Neuronal stem cell (in vitro differentiated cells): ENCODE results near the gene ACBD3.

Experiments used
- DNase-seq: peaks from one replicate; pipeline ENCODE4 v3.0.0-alpha.2; 2013; ENCODE audit warnings: low spot score
- H2AFZ ChIP-seq: one replicate; pipeline ENCODE4 v1.6.1; 2013; ENCODE audit warnings: mild to moderate bottlenecking, low read length, inconsistent platforms
- H2AK5ac ChIP-seq: 2 replicates; pipeline ENCODE4 v1.6.1; 2013; ENCODE audit warnings: low read depth, mild to moderate bottlenecking, inconsistent platforms, low read length, moderate library complexity, mixed read lengths
- H2BK120ac ChIP-seq: 2 replicates; pipeline ENCODE4 v1.6.1; 2013; ENCODE audit warnings: low read depth, mild to moderate bottlenecking, inconsistent platforms, low read length, moderate library complexity, mixed read lengths
- H2BK12ac ChIP-seq: one replicate; pipeline ENCODE4 v1.6.1; 2013; ENCODE audit warnings: low read length, inconsistent platforms
- H2BK15ac ChIP-seq: 2 replicates; pipeline ENCODE4 v1.6.1; 2013; ENCODE audit warnings: mild to moderate bottlenecking, low read length, inconsistent platforms, mixed read lengths
- H2BK5ac ChIP-seq: one replicate; pipeline ENCODE4 v1.6.1; 2013; ENCODE audit warnings: inconsistent platforms, mild to moderate bottlenecking, low read length, moderate library complexity
- H3K14ac ChIP-seq: one replicate; pipeline ENCODE4 v1.6.1; 2013; ENCODE audit warnings: low read length, inconsistent platforms
- H3K18ac ChIP-seq: 2 replicates; pipeline ENCODE4 v1.6.1; 2013; ENCODE audit warnings: low read length, inconsistent platforms
- H3K23ac ChIP-seq: 2 replicates; pipeline ENCODE4 v1.6.1; 2013; ENCODE audit warnings: low read depth, mild to moderate bottlenecking, mixed read lengths, low read length, inconsistent platforms; ENCODE audit not compliant: poor library complexity
- H3K27ac ChIP-seq: replicated peaks from 3 replicates; pipeline ENCODE4 v1.5.1; 2013; ENCODE audit warnings: low read length, inconsistent platforms
- H3K27me3 ChIP-seq, 3 experiments: 2 replicates each; pipeline ENCODE4 v1.6.1; 2013; ENCODE audit warnings: low read length in 3 of 3, mild to moderate bottlenecking in 2 of 3, inconsistent platforms in 1 of 3, low read depth in 1 of 3, mixed read lengths in 1 of 3, moderate library complexity in 1 of 3; ENCODE audit not compliant: control insufficient read depth in 3 of 3, insufficient read depth in 3 of 3
- H3K36me3 ChIP-seq, 2 donors: replicated peaks in 1 of 2; 2 replicates each; pipeline ENCODE4 v1.6.1; 2013; ENCODE audit warnings: low read length in 2 of 2; ENCODE audit not compliant: control insufficient read depth in 2 of 2, insufficient read depth in 2 of 2
- H3K4ac ChIP-seq: 2 replicates; pipeline ENCODE4 v1.6.1; 2013; ENCODE audit warnings: inconsistent platforms, mild to moderate bottlenecking, low read length, moderate library complexity
- H3K4me1 ChIP-seq, 2 donors: 1 replicate in 1 of 2; 2 replicates in 1 of 2; pipeline ENCODE4 v1.6.1; 2013; ENCODE audit warnings: low read length in 2 of 2, low read depth in 1 of 2; ENCODE audit not compliant: control insufficient read depth in 2 of 2, insufficient read depth in 1 of 2
- H3K4me2 ChIP-seq: one replicate; pipeline ENCODE4 v1.6.1; 2013; ENCODE audit warnings: mild to moderate bottlenecking, low read length, inconsistent platforms; ENCODE audit not compliant: insufficient read depth, poor library complexity, severe bottlenecking
- H3K4me3 ChIP-seq, 2 donors: 2 replicates each; pipeline ENCODE4 v1.5.1; 2013; ENCODE audit warnings: low read length in 2 of 2, mild to moderate bottlenecking in 2 of 2, inconsistent platforms in 1 of 2, moderate library complexity in 1 of 2
- H3K79me1 ChIP-seq: one replicate; pipeline ENCODE4 v1.6.1; 2013; ENCODE audit warnings: low read depth, mild to moderate bottlenecking, inconsistent platforms, low read length, moderate library complexity
- H3K9ac ChIP-seq: one replicate; pipeline ENCODE4 v1.6.1; 2013; ENCODE audit warnings: mild to moderate bottlenecking, low read depth, low read length, inconsistent platforms; ENCODE audit not compliant: poor library complexity
- H3K9me3 ChIP-seq, 2 donors: replicated peaks in 1 of 2; 2 replicates each; pipeline versions ENCODE3 to v1.6.1; 2013; ENCODE audit warnings: low read length in 2 of 2, mild to moderate bottlenecking in 2 of 2, inconsistent platforms in 1 of 2, low read depth in 1 of 2, mixed read lengths in 1 of 2, moderate library complexity in 1 of 2; ENCODE audit not compliant: control insufficient read depth in 2 of 2, insufficient read depth in 1 of 2
- H4K8ac ChIP-seq: one replicate; pipeline ENCODE4 v1.6.1; 2013; ENCODE audit warnings: low read depth, mild to moderate bottlenecking, inconsistent platforms, low read length, moderate library complexity
- H4K91ac ChIP-seq: one replicate; pipeline ENCODE4 v1.6.1; 2013; ENCODE audit warnings: low read length, low read depth, mild to moderate bottlenecking, inconsistent platforms; ENCODE audit not compliant: poor library complexity
- WGBS, 2 donors: extraction: QIAGEN DNeasy Blood & Tissue Kit; methylation state at CpG; one replicate each; pipeline ENCODE4 v1.1.7; 2013; ENCODE audit warnings: missing lambda C conversion rate in 2 of 2, mixed read lengths in 1 of 2; ENCODE audit not compliant: insufficient read length in 2 of 2, insufficient replicate concordance in 1 of 2; ENCODE audit errors: extremely low coverage in 2 of 2; 5-methylcytosine and 5-hydroxymethylcytosine counted together

Gene ACBD3

DNA sequence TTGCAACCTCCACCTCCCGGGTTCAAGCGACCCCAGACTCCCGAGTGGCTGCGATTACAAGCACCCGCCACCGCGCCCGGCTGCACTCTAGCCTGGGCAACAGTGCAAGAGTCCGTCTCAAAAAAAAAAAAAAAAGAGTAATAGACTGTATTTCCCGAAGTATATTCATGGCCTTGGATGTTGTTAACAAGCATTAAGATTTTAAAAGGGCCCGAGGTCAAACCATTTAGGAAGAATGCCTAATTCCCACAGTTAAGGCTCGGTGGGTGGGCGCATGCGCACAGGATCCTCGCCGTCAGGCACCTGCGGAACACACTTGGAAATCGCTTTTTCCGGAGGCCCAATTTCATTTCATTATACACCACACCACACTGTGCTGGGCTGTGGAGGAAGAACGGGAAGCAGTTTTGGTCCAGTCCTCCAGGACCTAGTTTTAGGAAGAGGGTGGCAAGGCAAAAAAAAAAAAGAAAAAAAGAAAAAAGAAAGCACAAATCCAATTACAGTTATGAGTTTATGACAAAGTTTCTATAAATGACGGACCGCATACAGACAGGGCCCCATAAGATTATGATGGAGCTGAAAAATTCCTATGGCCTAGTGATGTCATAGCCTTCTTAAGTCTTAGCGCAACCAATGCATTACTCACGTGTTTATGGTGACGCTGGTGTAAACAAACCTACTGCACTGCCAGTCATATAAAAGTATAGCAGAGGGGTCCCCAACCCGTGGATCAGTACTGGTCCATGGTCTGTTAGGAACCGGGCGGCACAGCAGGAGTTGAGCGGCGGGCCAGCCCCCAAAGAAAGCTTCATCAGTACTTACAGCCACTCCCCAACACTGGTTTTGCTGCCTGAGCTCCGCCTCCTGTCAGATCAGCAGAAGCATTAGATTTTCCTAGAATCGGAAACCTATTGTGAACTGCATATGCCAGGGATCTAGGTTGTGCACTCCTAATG is 85.8 kb downstream of the ACBD3 start:
- Histone ChIP-seq H3K4me3 (peak overlapping the region in 1 of 2 donors; percentile 16), H4K91ac (no peak overlapping the region), H3K9me3 (no peaks in the 10 kb centered on the region), H2AK5ac (no peak overlapping the region), H2BK12ac (no peak overlapping the region), H3K79me1 (no peaks in the 10 kb centered on the region), H4K8ac (no peak overlapping the region), H3K4ac (no peak overlapping the region), H3K18ac (no peak overlapping the region), H2AFZ (peak overlapping the region; percentile 21), H2BK5ac (no peak overlapping the region), H3K4me1 (peaks cover 4 to 15% of the 10 kb centered on the region in 2 donors), H3K23ac (no peak overlapping the region), H3K4me2 (peak overlapping the region; percentile 52), H3K27me3 (peaks cover 0 to 18% (median 4%) of the 10 kb centered on the region in 3 experiments), H3K36me3 (no peaks in the 10 kb centered on the region), H3K27ac (no peak overlapping the region), H2BK15ac (no peak overlapping the region), H3K9ac (peak overlapping the region; percentile 12), H3K14ac (no peak overlapping the region), H2BK120ac (no peak overlapping the region)
- DNase-seq, result no peak
- no CpG with 5 or more reads among the region's 32 CpGs for WGBS, 2 donors

DNA sequence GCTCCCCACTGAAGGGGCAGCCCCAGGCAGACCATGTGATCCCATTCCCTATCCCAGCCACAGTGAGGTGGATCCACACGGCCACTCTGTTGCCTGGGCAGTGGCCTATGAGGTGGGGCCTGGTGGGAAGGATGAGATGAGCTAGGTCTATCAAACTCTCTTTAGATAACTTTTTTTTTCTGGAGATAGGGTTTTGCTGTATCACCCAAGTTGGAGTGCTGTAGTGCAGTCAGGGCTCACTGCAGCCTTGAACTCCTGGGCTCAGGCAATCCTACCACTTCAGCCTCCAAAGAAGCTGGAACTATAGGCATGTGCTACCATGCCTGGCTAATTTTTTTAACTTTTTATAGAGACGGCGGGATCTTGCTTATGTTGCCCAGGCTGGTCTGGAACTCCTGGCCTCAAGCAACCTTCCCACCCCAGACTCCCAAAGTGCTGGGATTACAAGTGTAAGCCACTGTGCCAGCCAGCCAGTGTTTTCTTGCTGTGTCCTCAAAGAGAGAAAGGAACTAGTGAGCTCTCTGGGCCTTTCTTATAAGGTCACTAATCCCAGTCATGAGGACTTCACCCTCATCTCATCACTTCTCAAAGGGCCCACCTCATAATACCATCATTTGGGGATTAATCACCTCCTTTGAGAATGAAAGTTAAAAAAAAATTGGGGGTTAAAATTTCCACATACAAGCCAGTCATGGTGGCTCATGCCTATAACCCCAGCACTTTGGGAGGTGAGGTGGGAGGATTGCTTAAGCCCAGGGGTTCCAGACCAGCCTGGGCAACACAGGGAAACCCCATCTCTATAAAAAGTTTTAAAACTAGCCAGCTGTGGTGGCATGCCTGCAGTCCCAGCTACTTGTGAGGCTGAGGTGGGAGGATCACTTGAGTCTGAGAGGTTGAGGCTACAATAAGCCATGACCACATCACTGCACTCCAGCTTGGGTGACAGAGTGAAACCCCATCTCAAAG is 87.4 kb downstream of the ACBD3 start:
- Histone ChIP-seq H2AFZ (no peak overlapping the region), H3K9me3 (no peaks in the 10 kb centered on the region), H3K4me3 (no peak overlapping the region), H3K14ac (no peak overlapping the region), H3K4ac (no peak overlapping the region), H2BK120ac (no peak overlapping the region), H3K18ac (peak overlapping the region; percentile 15), H4K8ac (peak overlapping the region; percentile 19), H4K91ac (no peak overlapping the region), H2AK5ac (peak overlapping the region; percentile 25), H3K4me2 (no peak overlapping the region), H3K27ac (no peak overlapping the region), H2BK15ac (no peak overlapping the region), H3K27me3 (peaks cover 0 to 28% (median 6%) of the 10 kb centered on the region in 3 experiments), H2BK5ac (no peak overlapping the region), H3K79me1 (no peaks in the 10 kb centered on the region), H3K4me1 (peaks cover 4 to 9% of the 10 kb centered on the region in 2 donors), H3K36me3 (no peaks in the 10 kb centered on the region), H2BK12ac (no peak overlapping the region), H3K9ac (no peak overlapping the region), H3K23ac (no peak overlapping the region)
- WGBS, 2 donors, result no CpG with 5 or more reads among the region's 3 CpGs
- no peak for DNase-seq

DNA sequence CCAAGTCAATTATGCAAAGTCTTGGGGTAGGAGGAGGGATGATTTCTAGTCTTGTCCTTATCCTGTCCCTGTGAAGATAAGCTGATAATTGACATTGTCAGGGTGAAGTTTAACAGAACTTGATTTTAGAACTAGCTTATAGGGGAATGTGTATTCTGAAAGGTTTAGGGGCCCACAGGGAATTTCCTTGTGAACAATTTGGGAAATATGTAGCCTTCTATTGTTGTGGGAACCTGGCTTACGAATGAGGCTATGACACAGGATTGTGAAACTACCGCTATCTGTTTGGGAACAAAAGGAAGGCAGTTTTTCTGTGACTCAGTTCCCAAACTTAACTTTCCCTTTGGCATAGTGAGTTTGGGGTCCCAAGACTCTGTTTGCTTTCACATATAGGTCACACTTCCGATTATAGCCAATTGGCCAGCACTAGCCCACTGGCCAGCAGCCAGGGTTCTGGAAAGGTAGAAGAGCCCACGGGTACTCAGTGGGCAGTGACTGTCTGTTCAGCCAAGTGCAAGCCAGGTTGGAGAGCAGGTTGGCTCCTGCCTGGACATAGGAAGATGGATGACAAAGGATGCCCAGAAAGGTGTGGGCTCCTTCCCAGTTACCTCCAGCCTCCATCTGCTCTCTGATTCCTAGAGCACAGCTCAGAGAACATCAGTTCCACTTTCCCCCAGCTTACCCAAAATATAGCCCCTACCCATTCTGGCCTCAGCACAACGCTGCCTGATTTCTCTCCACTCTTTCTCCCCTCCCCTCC is 88.5 kb downstream of the ACBD3 start:
- H3K9ac ChIP-seq, result no peak overlapping the region
- H3K4me3 ChIP-seq, result no peak overlapping the region
- no peak overlapping the region for H4K91ac ChIP-seq
- no peak overlapping the region for H3K27ac ChIP-seq
- H3K4me1 ChIP-seq, result peaks cover 4 to 16% of the 10 kb centered on the region in 2 donors
- WGBS, 2 donors, result no CpG with 5 or more reads among the region's 5 CpGs
- H2BK12ac ChIP-seq, result no peak overlapping the region
- H2AFZ ChIP-seq, result no peak overlapping the region
- no peak overlapping the region for H3K18ac ChIP-seq
- no peak overlapping the region for H2BK5ac ChIP-seq
- H3K36me3 ChIP-seq, result no peaks in the 10 kb centered on the region
- H3K79me1 ChIP-seq, result no peaks in the 10 kb centered on the region
- no peak overlapping the region for H2BK120ac ChIP-seq
- DNase-seq, result no peak
- no peak overlapping the region for H3K4me2 ChIP-seq
- no peak overlapping the region for H3K23ac ChIP-seq
- no peak overlapping the region for H3K14ac ChIP-seq
- no peak overlapping the region for H4K8ac ChIP-seq
- no peaks in the 10 kb centered on the region for H3K9me3 ChIP-seq
- no peak overlapping the region for H2BK15ac ChIP-seq
- H3K4ac ChIP-seq, result no peak overlapping the region
- no peak overlapping the region for H2AK5ac ChIP-seq
- H3K27me3 ChIP-seq, result peaks cover 0 to 28% (median 6%) of the 10 kb centered on the region in 3 experiments
